Measurements from ENCODE around the gene AIDA.

AIDA gene

GRCh38 chr1:222641269-222641948 lies 70.9 kb downstream of the AIDA start:
- H3K27ac ChIP-seq (ENCODE audit: low read length): no peak overlapping the region
- H3K4me1 ChIP-seq (ENCODE audit: insufficient read depth, low read length): no peaks in the 10 kb centered on the region
- peaks cover 36% of the 10 kb centered on the region; the same call in 1 of the 2 replicates for H3K36me3 ChIP-seq (ENCODE audit: insufficient read depth, low read depth, low read length)
- H3K9me3 ChIP-seq (ENCODE audit: insufficient read depth, low read depth, low read length): no peaks in the 10 kb centered on the region
- no peak overlapping the region for H3K9ac ChIP-seq (ENCODE audit: low read depth, low read length)
- H3K27me3 ChIP-seq (ENCODE audit: insufficient read depth, low read length): no peaks in the 10 kb centered on the region
- H3K4me3 ChIP-seq (ENCODE audit: low read length): no peak overlapping the region

DNA sequence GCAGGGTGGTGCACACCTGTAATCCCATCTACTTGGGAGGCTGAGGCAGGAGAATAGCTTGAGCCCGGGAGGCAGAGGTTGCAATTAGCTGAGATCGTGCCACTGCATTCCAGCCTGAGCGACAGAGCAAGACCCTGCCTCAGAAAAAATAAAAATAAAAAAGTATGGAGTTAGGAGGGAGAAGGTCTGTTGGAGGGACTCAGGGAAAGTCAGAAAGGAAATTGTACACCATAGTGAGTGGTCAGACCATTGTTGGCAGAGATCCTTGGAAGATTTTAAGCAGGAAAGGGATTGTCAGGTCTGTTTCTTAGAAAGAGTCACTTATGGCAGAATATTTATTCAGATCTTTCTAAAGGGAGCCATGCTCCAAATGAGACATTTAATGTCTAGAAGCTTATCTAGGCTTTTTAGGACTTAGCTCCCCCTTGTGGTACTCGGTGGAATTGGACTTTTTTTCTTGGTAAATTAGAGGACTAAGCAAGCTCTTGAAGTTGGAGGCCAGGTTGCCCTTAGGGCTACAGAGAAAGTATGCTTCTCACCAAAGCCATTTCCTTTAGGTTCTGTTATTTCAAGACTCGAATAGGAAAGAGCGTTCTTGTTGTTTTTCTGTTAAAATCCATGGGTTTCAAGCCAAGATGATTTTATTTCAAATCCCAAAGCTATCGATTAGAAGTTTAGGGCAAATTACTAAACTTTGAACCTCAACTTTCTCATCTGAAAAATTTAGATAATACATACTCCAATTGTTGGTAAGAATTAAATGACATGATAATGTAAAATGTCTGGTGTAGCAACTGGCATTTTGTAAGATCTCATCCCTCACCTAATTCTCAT lies 77.9 kb downstream of the AIDA start:
- Histone ChIP-seq H3K27me3 (ENCODE audit: insufficient read depth, low read length) (no peaks in the 10 kb centered on the region), H3K4me1 (ENCODE audit: insufficient read depth, low read length) (no peaks in the 10 kb centered on the region), H3K9ac (ENCODE audit: low read depth, low read length) (no peak overlapping the region), H3K36me3 (ENCODE audit: insufficient read depth, low read depth, low read length) (peaks cover 90% of the 10 kb centered on the region), H3K9me3 (ENCODE audit: insufficient read depth, low read depth, low read length) (no peaks in the 10 kb centered on the region), H3K4me3 (ENCODE audit: low read length) (no peak overlapping the region), H3K27ac (ENCODE audit: low read length) (no peak overlapping the region)

- H3K9ac ChIP-seq (ENCODE audit: low read depth, low read length): no peak overlapping the region
- no peaks in the 10 kb centered on the region for H3K4me1 ChIP-seq (ENCODE audit: insufficient read depth, low read length)
- no peaks in the 10 kb centered on the region for H3K27me3 ChIP-seq (ENCODE audit: insufficient read depth, low read length)
- H3K36me3 ChIP-seq (ENCODE audit: insufficient read depth, low read depth, low read length): peaks cover 91% of the 10 kb centered on the region
- no peak overlapping the region for H3K27ac ChIP-seq (ENCODE audit: low read length)
- no peak overlapping the region for H3K4me3 ChIP-seq (ENCODE audit: low read length)
- H3K9me3 ChIP-seq (ENCODE audit: insufficient read depth, low read depth, low read length): no peaks in the 10 kb centered on the region
Measured at GRCh38 chr1:222632749-222633148, 79.5 kb downstream of the AIDA start.

DNA sequence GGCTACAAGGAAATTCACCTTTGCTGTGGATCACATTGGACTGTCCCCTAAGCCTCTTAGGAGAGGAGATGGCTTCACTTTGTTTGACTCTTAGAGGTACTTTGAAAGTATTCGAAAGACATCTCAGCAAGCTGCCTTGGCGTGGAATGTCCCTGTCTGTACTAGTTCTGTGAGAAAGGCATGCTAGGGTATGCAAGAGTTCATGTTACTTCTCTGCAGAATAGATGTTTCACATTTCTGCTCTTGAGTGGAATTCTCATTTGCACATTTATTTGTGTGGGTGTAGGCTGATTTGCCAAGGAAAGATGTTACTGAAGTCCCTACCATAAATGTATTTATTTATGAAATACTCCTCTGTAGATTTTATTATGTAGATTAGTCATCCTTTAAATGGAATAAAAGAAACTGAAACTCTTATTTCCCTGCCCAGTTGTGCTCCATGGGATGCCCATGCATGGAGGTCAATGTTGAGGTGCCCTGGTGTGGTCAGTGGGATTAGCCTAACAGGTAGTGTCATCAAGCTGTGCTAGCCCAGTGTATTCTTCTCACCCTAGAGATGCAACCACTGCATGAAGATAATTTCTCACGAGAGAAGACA lies 80.6 kb downstream of the AIDA start:
- Histone ChIP-seq H3K36me3 (ENCODE audit: insufficient read depth, low read depth, low read length) (peaks cover 91% of the 10 kb centered on the region), H3K9me3 (ENCODE audit: insufficient read depth, low read depth, low read length) (no peaks in the 10 kb centered on the region), H3K4me3 (ENCODE audit: low read length) (no peak overlapping the region), H3K27ac (ENCODE audit: low read length) (no peak overlapping the region), H3K9ac (ENCODE audit: low read depth, low read length) (no peak overlapping the region), H3K27me3 (ENCODE audit: insufficient read depth, low read length) (no peaks in the 10 kb centered on the region), H3K4me1 (ENCODE audit: insufficient read depth, low read length) (no peaks in the 10 kb centered on the region)

DNA sequence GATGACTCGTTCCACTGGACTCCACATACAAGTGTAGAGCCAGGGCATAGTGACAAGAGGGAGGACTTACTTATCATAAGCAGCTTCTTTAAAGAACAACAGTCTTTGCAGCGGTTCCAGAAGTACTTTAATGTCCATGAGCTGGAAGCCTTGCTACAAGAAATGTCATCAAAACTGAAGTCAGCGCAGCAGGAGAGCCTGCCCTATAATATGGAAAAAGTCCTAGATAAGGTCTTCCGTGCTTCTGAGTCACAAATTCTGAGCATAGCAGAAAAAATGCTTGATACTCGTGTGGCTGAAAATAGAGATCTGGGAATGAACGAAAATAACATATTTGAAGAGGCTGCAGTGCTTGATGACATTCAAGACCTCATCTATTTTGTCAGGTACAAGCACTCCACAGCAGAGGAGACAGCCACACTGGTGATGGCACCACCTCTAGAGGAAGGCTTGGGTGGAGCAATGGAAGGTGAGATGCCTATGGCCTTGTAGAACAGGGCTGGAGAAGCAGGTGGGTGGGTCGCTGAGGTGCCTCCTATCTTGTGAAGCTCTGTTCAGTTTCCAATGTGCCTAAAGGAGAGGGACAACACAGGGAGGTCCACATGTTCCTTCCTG lies 82.3 kb downstream of the AIDA start:
- Histone ChIP-seq H3K27me3 (ENCODE audit: insufficient read depth, low read length) (no peaks in the 10 kb centered on the region), H3K4me1 (ENCODE audit: insufficient read depth, low read length) (no peaks in the 10 kb centered on the region), H3K9me3 (ENCODE audit: insufficient read depth, low read depth, low read length) (no peaks in the 10 kb centered on the region), H3K9ac (ENCODE audit: low read depth, low read length) (no peak overlapping the region), H3K36me3 (ENCODE audit: insufficient read depth, low read depth, low read length) (peaks cover 94% of the 10 kb centered on the region), H3K27ac (ENCODE audit: low read length) (no peak overlapping the region), H3K4me3 (ENCODE audit: low read length) (no peak overlapping the region)

DNA sequence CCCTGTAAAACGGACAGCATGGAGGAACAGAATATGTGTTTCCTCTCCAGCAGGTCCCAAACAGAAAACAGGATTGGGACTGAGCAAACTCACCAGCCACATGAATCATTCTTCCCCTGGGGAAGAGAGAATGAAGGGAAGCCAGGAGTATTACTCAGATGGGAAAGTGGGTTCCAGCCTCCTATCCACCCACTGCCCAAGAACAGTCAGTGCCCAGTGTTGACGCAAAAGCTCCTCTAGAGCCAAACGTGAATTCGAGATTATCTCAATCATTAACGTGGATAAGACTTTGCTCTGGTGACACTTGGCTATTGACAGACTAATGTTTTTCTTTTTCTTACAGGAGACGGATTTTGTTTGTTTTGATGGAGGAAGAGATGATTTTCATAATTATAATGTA lies 85.1 kb downstream of the AIDA start:
- no peak overlapping the region for H3K9ac ChIP-seq (ENCODE audit: low read depth, low read length)
- H3K36me3 ChIP-seq (ENCODE audit: insufficient read depth, low read depth, low read length): peaks cover 99% of the 10 kb centered on the region
- no peak overlapping the region for H3K4me3 ChIP-seq (ENCODE audit: low read length)
- no peaks in the 10 kb centered on the region for H3K4me1 ChIP-seq (ENCODE audit: insufficient read depth, low read length)
- H3K27me3 ChIP-seq (ENCODE audit: insufficient read depth, low read length): no peaks in the 10 kb centered on the region
- no peaks in the 10 kb centered on the region for H3K9me3 ChIP-seq (ENCODE audit: insufficient read depth, low read depth, low read length)
- no peak overlapping the region for H3K27ac ChIP-seq (ENCODE audit: low read length)

- H3K4me1 ChIP-seq (ENCODE audit: insufficient read depth, low read length): peaks cover 4% of the 10 kb centered on the region; the same call in 1 of the 2 replicates
- peaks cover 77% of the 10 kb centered on the region for H3K36me3 ChIP-seq (ENCODE audit: insufficient read depth, low read depth, low read length)
- H3K9ac ChIP-seq (ENCODE audit: low read depth, low read length): no peak overlapping the region
- H3K27me3 ChIP-seq (ENCODE audit: insufficient read depth, low read length): no peaks in the 10 kb centered on the region
- no peak overlapping the region for H3K27ac ChIP-seq (ENCODE audit: low read length)
- no peak overlapping the region for H3K4me3 ChIP-seq (ENCODE audit: low read length)
- no peaks in the 10 kb centered on the region for H3K9me3 ChIP-seq (ENCODE audit: insufficient read depth, low read depth, low read length)
Measured at GRCh38 chr1:222624214-222624613, 88.1 kb downstream of the AIDA start.

DNA sequence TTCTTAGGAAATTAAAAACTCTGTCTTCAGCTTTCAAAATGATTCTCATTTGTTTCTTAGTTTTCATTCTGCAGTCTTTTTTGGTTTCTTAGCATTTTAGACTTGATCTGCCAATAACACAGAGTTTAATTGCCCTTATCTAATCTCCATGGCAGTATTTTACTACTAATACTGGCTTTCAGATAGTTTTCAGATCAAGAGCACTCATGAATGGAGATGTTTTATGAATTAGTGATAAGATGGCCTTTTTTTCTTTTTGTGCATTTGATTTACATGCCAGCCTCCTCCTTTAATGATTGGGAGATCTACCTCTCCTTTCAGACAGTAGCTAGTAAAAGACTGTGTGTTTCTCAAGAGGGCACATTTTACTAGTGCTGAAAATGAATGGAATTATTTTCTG lies 88.8 kb downstream of the AIDA start:
- Histone ChIP-seq H3K27ac (ENCODE audit: low read length) (no peak overlapping the region), H3K9ac (ENCODE audit: low read depth, low read length) (no peak overlapping the region), H3K36me3 (ENCODE audit: insufficient read depth, low read depth, low read length) (peaks cover 69% of the 10 kb centered on the region), H3K27me3 (ENCODE audit: insufficient read depth, low read length) (no peaks in the 10 kb centered on the region), H3K4me3 (ENCODE audit: low read length) (no peak overlapping the region), H3K4me1 (ENCODE audit: insufficient read depth, low read length) (peaks cover 6% of the 10 kb centered on the region; the same call in 1 of the 2 replicates), H3K9me3 (ENCODE audit: insufficient read depth, low read depth, low read length) (no peaks in the 10 kb centered on the region)

DNA sequence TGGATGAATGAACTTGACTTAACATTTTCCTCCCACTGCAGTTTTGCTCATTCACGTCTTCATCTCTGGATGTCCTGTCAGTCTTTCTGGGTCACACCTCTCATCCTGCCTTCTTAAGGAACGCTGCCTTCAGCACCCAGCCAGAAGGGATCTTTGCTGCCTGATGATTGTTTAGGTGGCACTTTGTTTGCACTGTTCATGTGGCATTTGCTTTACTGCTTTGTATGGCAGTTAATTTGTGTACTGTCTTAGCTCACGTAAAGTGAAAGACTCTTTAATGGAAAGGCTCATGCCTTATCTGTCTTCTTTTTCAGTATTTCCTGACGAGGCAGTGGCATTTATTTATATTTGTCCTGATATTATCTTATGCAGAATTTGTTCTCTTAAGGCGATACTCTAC lies 89.5 kb downstream of the AIDA start:
- Histone ChIP-seq H3K9me3 (ENCODE audit: insufficient read depth, low read depth, low read length) (no peaks in the 10 kb centered on the region), H3K36me3 (ENCODE audit: insufficient read depth, low read depth, low read length) (peaks cover 62% of the 10 kb centered on the region), H3K27ac (ENCODE audit: low read length) (no peak overlapping the region), H3K4me3 (ENCODE audit: low read length) (no peak overlapping the region), H3K4me1 (ENCODE audit: insufficient read depth, low read length) (peaks cover 6% of the 10 kb centered on the region; the same call in 1 of the 2 replicates), H3K27me3 (ENCODE audit: insufficient read depth, low read length) (no peaks in the 10 kb centered on the region), H3K9ac (ENCODE audit: low read depth, low read length) (no peak overlapping the region)

GRCh38 chr1:222620566-222620965 lies 91.7 kb downstream of the AIDA start:
- H3K27ac ChIP-seq (ENCODE audit: low read length): no peak overlapping the region
- no peak overlapping the region for H3K9ac ChIP-seq (ENCODE audit: low read depth, low read length)
- no peak overlapping the region for H3K4me3 ChIP-seq (ENCODE audit: low read length)
- H3K27me3 ChIP-seq (ENCODE audit: insufficient read depth, low read length): 0 out of 2 replicates have a peak, but pooled peaks cover 4% of the 10 kb centered on the region
- H3K9me3 ChIP-seq (ENCODE audit: insufficient read depth, low read depth, low read length): no peaks in the 10 kb centered on the region
- H3K36me3 ChIP-seq (ENCODE audit: insufficient read depth, low read depth, low read length): peaks cover 40% of the 10 kb centered on the region
- H3K4me1 ChIP-seq (ENCODE audit: insufficient read depth, low read length): peaks cover 6% of the 10 kb centered on the region; the same call in 1 of the 2 replicates

GRCh38 chr1:222618880-222619596 lies 93.3 kb downstream of the AIDA start:
- Histone ChIP-seq H3K4me3 (ENCODE audit: low read length) (peak overlapping the region; percentile 74), H3K9me3 (ENCODE audit: insufficient read depth, low read depth, low read length) (no peaks in the 10 kb centered on the region), H3K9ac (ENCODE audit: low read depth, low read length) (peak overlapping the region; percentile 28; the same call in 1 of the 2 replicates), H3K27me3 (ENCODE audit: insufficient read depth, low read length) (peaks cover 17% of the 10 kb centered on the region), H3K36me3 (ENCODE audit: insufficient read depth, low read depth, low read length) (peaks cover 26% of the 10 kb centered on the region), H3K4me1 (ENCODE audit: insufficient read depth, low read length) (peaks cover 6% of the 10 kb centered on the region; the same call in 1 of the 2 replicates), H3K27ac (ENCODE audit: low read length) (no peak overlapping the region)
